H54 (cell line): ENCODE measurements around the gene PAX2.

Experiments
- DNase-seq: peaks from one replicate; pipeline ENCODE4 v3.0.0; 2011; ENCODE audit warnings: low spot score, mixed read lengths; ENCODE audit not compliant: insufficient read length
- FAIRE-seq: peaks from 3 replicates; lab custom pipeline; 2011; peaks lifted over from hg19 to GRCh38; lab: Jason Lieb, UNC
- POLR2A ChIP-seq: IDR thresholded peaks from 2 replicates; pipeline ENCODE4 v1.6.1; 2011; ENCODE audit warnings: low read depth, mild to moderate bottlenecking, low read length

The PAX2 gene

GRCh38 chr10:100790761-100791208 lies 45.4 kb downstream of the PAX2 start:
- no peak for FAIRE-seq
- no peak for DNase-seq
- TF ChIP-seq POLR2A, result no peak

GRCh38 chr10:100791369-100792058 lies 46.1 kb downstream of the PAX2 start:
- FAIRE-seq (no peak), DNase-seq (no peak)
- TF ChIP-seq POLR2A, result no peak

DNA sequence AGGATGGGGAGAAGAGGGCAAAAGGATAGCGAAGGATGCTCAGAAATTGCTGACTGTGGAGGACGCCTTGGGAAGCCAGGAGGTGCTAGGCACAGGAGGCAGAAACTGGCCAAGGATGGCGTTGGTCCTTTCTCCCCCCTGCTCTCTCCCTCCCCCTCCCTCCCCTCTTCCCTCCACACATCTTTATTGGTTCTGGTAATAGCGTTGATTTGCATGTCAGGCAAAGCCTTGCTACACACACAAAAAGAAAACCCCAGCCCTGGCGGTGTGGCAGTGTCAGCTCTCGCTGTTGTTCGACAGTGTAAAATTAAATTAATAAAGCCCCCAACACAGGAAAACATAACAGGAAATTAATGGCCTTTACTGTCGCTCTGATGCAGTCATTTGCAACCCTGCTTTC lies 47.2 kb downstream of the PAX2 start:
- no peak for TF ChIP-seq POLR2A
- DNase-seq (no peak), FAIRE-seq (no peak)

DNA sequence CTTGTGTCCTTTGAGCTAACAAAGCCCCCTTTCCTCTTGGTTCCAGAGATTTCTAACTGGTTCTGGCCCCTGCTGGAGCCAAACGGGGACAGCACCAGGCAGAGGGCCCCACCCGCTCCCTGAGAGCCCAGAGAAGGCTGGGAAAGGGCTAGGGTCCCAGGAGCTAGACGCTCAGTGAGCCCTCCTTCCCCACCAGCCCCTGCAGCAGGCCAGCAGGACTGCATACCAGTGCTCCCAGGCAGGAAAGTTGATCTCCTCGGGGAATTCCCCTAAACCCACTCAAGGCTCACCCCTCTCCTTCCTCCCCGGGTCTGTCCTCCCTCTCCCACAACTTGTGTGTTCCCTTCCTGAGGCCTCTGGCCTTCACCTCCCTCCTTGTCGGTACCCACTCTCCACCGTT lies 47.7 kb downstream of the PAX2 start:
- no peak for FAIRE-seq
- TF ChIP-seq POLR2A, result no peak
- DNase-seq, result no peak

GRCh38 chr10:100799881-100800280 lies 54.5 kb downstream of the PAX2 start:
- FAIRE-seq (no peak), DNase-seq (no peak)
- no peak for TF ChIP-seq POLR2A

- FAIRE-seq, result no peak
- no peak for DNase-seq
- no peak for TF ChIP-seq POLR2A
These were observed 55.5 kb downstream of the PAX2 start for GRCh38 chr10:100800931-100801330.

DNA sequence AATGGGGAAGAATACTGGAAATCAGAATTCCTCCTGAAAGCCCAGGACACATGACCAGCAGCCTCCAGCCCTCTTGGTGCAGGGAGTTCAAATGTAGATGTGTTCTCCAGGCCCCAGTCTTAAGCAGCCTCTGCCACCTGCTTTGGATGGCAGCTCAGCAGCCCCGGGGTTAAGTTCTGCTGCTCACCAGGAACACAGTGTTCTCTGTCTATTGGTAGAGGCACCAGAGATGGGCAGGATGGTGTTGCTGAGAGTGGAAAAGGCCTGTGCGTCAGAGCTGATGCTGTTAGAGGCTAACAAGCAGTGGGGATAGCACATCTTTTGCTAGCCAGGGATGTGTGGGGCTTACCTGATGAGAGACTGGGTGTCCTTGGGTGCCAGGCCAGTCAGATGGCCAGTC lies 56.8 kb downstream of the PAX2 start:
- DNase-seq (no peak), FAIRE-seq (no peak)
- no peak for TF ChIP-seq POLR2A

DNA sequence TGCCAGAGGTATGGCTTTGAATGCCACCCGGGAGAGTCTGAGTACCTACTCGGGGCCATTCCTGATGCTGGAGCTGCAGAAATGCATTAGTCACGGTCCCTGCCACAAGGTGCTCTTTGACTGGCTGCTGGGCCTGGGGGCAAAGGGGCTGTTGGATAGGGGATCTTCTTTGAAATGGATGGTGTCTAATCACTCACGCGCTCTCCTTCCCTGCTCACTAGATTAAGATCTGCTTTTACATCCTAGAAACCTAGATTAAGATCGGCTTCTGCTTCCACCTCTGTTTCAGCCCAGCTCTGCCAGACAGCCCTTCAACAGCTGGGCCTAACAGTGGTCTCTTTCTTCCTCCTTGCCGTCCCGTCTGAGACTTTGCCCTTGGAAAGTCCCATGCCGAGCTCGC lies 57.2 kb downstream of the PAX2 start:
- FAIRE-seq, result no peak
- no peak for TF ChIP-seq POLR2A
- DNase-seq, result no peak

GRCh38 chr10:100803492-100803891 lies 58.1 kb downstream of the PAX2 start:
- DNase-seq (no peak), FAIRE-seq (no peak)
- no peak for TF ChIP-seq POLR2A

- FAIRE-seq (no peak), DNase-seq (no peak)
- no peak for TF ChIP-seq POLR2A
These were observed 58.5 kb downstream of the PAX2 start for GRCh38 chr10:100803908-100804307.

DNA sequence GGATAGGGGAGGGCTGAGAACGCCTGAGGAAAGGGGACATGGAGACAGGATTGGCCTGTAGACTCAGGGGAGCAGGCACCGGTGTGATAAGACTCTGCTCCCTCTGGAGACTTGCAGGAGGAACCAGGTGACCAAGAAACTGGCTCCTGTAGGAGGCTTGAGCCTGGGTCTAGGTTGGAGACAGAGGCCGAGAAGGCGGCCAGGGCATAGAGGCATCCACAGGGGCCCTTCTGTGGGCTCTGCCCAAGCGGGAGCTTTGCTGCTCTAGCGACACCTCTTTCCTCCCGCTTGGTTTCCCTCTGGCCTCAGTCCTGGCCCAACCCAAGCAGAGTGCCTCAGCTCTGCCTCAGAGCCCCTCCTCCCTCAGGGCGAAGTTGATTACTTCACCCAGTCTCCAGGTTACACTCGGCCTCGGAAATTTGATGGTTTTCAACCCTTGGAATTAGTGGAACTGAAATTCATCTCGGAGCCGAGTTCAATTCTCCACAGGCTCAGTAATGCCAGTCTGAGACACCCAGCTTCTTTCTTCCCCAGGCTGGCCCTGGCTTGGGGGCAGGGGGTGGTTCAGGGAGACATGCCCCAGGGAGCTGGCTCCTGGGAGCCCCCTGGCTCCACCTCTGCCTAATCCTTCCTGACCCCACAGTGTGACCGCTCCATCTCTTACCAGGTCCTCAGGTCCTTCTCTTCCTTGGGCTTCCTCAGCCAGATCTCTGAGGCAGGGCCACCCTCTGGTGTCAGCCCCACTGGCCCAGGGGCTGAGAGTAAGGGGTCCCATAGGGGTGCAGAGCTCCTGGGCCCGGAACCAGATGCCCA lies 60.4 kb downstream of the PAX2 start:
- no peak for DNase-seq
- FAIRE-seq, result no peak
- TF ChIP-seq POLR2A, result no peak

DNA sequence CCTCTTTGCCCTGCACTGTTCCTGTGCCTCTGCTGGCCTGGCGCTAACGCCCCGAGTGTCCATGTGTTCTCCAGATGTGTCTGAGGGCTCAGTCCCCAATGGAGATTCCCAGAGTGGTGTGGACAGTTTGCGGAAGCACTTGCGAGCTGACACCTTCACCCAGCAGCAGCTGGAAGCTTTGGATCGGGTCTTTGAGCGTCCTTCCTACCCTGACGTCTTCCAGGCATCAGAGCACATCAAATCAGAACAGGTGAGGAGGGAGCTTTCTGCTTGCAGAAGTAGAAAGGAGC lies 60.9 kb downstream of the PAX2 start:
- no peak for TF ChIP-seq POLR2A
- FAIRE-seq, result no peak
- no peak for DNase-seq

- DNase-seq, result no peak
- FAIRE-seq, result no peak
- no peak for TF ChIP-seq POLR2A
These were observed 62.0 kb downstream of the PAX2 start for GRCh38 chr10:100807241-100807951.

- DNase-seq, result no peak
- TF ChIP-seq POLR2A, result no peak
- FAIRE-seq, result no peak
These were observed 63.5 kb downstream of the PAX2 start for GRCh38 chr10:100808876-100809275.
